GM19467 (cell line): ENCODE data around the gene TENT4B.
A peak's percentile ranks its signal among the peaks of the same experiment; 100 is the strongest.
"Not testable (repeated sequence)": the region's sequence is repeated elsewhere in the genome, so short reads cannot be mapped to it uniquely, and the experiment has no call there.

Source experiments
- ATAC-seq: cut with Tn5 transposase; IDR thresholded peaks from one replicate; pipeline ENCODE4 v1.9.1; 2021; ENCODE audit warnings: mild to moderate bottlenecking, moderate library complexity; ENCODE audit not compliant: unreplicated experiment

The TENT4B gene

GRCh38 chr16:50227665-50228064, 74.6 kb downstream of the TENT4B start:
- ATAC-seq: no peak

DNA sequence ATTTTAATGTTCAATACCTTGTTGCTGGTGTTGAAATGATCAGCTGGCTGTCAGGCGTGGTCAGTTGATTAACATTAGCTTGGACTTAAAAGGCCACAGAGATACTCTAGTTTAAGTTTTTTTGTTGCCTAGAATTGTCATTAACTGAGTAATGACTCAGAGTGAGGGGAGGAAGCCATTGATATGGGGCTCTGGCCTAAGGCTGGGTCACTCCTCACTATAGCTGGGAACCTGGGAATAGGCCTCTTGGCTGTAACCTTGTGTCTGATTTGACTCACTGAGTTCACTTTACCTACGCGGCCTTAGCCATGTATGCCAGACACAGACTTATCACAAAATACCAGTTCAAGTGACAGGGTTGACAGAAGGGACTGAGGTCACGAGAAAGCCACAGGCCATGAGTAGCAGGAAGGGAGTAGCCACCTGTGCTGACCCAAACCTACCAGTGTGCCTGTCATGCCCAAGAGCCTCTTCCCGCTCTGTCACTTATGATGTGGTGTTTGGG, 75.3 kb downstream of the TENT4B start:
- no peak for ATAC-seq

- no peak for ATAC-seq
Observed at GRCh38 chr16:50229149-50229726, 76.1 kb downstream of the TENT4B start.

DNA sequence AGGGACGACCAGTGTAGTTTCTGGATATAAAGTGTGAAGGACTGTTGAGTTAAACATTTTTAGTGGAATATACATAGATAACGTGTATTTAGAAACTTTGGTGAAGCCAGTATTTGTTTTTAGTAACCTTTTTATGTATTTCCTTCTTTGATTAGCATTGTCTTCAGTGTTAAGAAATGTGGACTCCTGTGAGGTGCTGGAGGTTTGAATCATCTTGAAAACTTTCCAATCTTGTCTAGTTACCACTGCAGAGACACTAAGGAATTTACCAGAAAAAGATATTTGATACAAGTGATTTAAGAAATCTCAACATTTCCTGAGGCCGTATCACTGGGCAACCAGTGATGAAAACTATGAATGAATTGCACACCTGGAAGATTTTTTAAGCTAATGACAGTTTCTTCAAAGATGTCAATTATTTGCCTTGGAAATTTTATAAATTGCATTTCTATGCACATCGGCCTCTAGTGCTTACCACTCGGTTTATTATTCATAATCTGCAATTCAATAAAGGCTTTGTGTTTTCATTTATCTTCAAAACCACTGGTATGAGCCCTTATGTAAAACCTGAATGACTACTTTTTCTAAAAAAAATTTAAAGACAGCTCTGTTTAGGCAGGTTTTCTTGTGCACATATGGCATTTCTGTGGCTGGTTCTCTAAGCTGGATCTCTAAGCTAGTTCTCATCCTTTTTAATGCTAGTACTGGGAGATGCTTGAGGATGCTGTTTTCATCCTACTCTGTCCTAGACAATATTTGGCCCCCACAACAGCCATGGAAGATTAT, 81.9 kb downstream of the TENT4B start:
- no peak for ATAC-seq

DNA sequence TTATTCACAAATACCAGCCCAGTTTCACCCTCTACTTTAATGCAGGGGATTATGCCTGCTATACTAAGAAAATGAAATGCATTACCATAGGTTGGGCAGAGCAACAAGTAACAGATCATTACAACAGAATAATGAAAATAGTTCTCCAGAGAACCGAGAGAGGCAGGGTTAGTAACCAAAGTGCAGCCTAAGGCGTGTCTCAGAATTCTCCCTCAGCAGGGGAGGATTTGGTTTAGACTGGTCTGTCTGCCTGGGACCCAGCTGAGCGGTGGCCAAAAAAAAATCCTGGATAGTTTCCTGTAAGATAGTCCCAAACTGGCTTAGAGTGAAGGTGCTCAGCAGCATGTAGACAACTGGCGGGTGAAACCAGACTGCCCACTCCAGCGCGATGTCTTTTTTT, 82.5 kb downstream of the TENT4B start:
- no peak for ATAC-seq

DNA sequence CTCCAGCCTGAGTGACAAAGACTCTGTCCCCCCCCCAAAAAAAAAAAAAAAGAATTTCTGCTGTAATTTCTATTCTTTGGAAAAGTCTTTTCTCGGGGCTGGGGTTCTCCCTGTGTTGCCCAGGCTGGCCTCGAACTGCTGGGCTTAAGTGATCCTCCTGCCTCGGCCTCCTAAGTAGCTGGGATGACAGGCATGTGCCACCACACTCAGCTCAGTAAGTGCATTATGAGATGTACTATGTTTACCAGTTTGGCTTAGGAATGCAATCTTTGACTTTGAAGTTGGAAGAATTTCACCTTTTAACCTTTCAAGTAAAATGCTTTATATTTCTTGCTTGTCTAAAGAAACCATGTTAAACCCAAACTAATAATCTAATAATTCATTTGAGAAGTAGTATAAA, 85.2 kb downstream of the TENT4B start:
- no peak for ATAC-seq

DNA sequence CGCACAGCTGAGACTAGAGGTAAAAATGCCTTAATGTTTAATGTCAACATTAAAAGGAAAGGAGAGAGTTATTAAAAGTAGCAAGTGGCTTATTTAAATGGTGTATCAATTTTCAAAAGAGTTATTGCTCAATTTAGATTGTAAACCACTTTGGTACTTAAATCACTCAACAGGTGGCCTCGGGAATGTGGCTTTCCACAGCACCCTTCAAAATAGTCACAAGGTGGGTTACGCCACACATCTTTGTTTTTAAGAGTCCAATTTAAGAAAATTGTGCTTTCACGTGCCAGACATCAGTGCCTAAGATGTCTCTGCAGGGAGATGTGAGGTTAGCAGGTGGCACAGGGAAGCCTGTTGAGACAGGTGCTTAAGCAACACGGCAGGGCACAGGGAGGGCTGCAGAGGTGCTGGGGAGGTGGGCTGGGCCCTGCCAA, 85.8 kb downstream of the TENT4B start:
- no peak for ATAC-seq

- ATAC-seq: not testable (repeated sequence)
Observed at GRCh38 chr16:50243024-50243423, 89.9 kb downstream of the TENT4B start.

GRCh38 chr16:50244140-50244503, 91.0 kb downstream of the TENT4B start:
- ATAC-seq: no peak

- no peak for ATAC-seq
Observed at GRCh38 chr16:50244504-50245416, 91.7 kb downstream of the TENT4B start.

DNA sequence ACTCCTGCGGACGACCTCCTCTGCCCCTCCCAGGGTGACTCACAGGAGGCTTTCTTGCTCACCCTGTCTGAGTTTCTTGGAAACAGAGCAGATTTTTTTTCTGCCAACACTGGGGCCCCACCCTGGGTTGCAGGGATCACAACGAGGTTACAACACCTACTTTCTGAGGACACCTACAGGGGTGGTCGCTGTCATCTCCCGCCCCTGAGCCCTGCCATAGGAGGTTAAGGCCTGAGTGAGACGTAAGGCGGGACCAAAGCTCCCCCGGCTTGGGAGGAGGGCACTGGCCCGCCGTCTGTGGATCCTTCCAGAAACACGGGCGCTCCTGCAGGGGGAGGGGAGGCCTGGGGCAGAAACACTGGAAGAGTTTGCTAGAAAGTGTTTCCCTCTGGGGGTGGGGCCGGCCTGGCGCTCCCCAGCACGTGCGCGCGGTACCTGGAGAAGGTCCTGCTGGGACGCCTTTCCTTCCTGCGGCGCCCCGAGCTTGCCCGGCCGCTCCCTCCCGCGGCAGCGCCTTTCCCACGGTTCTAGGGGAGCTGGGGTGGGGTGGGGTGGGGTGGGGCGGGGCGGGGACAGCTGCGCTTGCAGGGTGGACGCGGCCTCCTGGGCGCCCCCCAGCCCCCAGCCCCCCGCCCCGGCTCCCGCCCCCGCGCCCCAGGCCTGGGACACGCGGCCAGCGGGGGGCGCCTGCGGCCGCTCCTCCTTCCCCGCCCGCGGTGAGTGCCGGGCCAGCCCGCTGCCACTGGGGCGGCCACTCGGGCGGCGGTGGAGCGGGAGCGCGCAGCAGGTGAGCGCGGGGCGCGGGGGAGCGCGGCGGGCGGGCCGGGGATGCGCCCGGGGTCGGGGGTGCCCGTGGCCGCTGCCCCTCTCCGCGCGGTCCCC, 92.6 kb downstream of the TENT4B start:
- ATAC-seq: peak; percentile 67

- peak; percentile 24 for ATAC-seq
Observed at GRCh38 chr16:50246299-50247122, 93.4 kb downstream of the TENT4B start.

DNA sequence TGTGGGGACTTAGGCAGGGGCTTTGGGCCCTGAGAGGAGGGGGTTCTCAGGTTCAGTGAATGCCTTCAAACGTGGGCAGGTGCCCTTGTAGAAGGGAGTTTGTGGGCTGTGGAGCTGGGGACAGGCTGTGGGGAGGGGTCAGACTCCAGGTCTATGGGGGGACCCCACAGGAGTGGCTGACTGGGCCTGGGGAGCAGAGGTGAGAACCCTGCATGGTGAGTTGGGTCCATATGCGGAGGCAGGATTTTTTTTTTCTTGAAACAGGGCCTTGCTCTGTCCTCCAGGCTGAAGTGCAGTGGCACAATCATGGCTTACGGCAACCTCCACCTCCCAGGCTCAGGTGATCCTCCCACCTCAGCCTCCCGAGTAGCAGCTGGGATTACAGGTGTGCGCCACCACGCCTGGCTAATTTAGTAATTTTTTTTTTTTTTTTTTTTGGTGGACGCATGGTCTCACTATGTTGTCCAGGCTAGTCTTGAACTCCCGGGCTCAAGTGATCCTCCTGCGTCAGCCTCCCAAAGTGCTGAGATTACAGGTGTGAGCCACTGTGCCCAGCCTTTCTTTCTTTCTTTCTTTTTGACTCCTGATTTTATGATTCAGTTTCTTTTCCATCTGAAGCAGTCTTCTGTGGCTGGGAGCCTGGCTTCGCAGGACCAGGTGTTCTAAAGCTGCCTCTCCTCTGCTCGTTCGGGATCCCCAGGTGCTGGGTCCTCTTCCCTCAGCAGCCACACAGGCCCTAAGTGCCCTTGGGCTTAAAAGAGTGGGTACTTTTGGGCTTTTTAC, 94.2 kb downstream of the TENT4B start:
- no peak for ATAC-seq

- ATAC-seq: no peak
Observed at GRCh38 chr16:50247906-50248608, 95.0 kb downstream of the TENT4B start.

- no peak for ATAC-seq
Observed at GRCh38 chr16:50248845-50249244, 95.7 kb downstream of the TENT4B start.

GRCh38 chr16:50251375-50252081, 98.4 kb downstream of the TENT4B start:
- ATAC-seq: no peak

DNA sequence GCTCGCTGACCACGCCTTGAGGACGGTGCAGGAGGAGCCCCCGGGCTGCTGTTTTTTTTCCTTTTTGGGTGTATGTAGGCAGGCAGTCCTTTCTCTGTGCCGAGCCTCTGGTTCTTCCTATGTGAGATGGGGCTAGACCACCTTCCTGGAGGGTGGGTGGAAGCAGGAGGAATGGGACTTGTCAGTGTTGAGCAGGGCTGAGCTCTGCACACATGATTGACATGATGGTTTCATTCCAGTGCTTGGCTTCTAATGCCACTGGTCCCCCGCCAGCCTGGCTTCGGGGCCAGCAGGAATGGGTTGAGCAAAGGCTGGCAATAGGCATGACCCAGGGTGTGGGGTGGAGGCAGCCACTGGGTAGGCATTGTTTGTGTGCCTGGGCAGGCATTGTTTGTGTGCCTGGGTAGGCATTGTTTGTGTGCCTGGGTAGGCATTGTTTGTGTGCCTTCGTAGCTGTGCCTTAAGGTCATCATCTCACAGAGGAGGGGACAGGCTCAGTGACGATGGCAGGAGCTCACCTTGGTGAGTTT, 99.0 kb downstream of the TENT4B start:
- ATAC-seq: no peak
